HL-60 (cell line): ENCODE measurements around the gene LRRC8D.
A peak's percentile ranks its signal among the peaks of the same experiment; 100 is the strongest.

Experiments used
- DNase-seq, 2 experiments: peaks; one replicate each; pipeline ENCODE4 v3.0.0-alpha.2; 2010 to 2020; ENCODE audit warnings: low read depth in 1 of 2, low spot score in 1 of 2
- H3K27ac ChIP-seq: fragments of 250-450 bp; sonication (Bioruptor Pico); replicated peaks from 2 replicates; pipeline ENCODE4 v1.5.1; 2020; ENCODE audit warnings: mild to moderate bottlenecking, moderate library complexity
- H3K27me3 ChIP-seq: fragments of 250-450 bp; sonication (Bioruptor Pico); 2 replicates; pipeline ENCODE4 v1.5.1; 2021; ENCODE audit warnings: mild to moderate bottlenecking, moderate library complexity; ENCODE audit not compliant: insufficient read depth, poor library complexity, severe bottlenecking
- H3K4me3 ChIP-seq: replicated peaks from 2 replicates; pipeline ENCODE4 v1.5.1; 2011; ENCODE audit warnings: mild to moderate bottlenecking, control low read depth, low read length; ENCODE audit not compliant: insufficient read depth
- GABPA ChIP-seq: IDR thresholded peaks from 2 replicates; pipeline ENCODE4 v1.6.1; 2012; ENCODE audit warnings: low read depth
- POLR2AphosphoS5 ChIP-seq: IDR thresholded peaks from 2 replicates; pipeline ENCODE4 v1.6.1; 2012; ENCODE audit warnings: low read depth
- SPI1 ChIP-seq: IDR thresholded peaks from 2 replicates; pipeline ENCODE4 v1.6.1; 2012; ENCODE audit warnings: low read depth, mild to moderate bottlenecking, borderline replicate concordance
- TF ChIP-seq, protein P1 (sequence below): IDR thresholded peaks from one replicate; pipeline ENCODE4 v1.5.1; 2011; ENCODE audit warnings: low read length, control low read depth, inconsistent platforms; ENCODE audit not compliant: insufficient read depth
- TF ChIP-seq, protein P2 (sequence below): IDR thresholded peaks from 2 replicates; pipeline ENCODE4 v1.6.1; 2012; ENCODE audit warnings: low read depth; ENCODE audit not compliant: insufficient replicate concordance

LRRC8D gene

GRCh38 chr1:89881415-89882058 lies 60.7 kb downstream of the LRRC8D start:
- Histone ChIP-seq H3K27ac (no peak overlapping the region), H3K27me3 (no peaks in the 10 kb centered on the region), H3K4me3 (no peak overlapping the region)
- DNase-seq, result peak in 1 of 2 experiments; percentile 14
- TF ChIP-seq GABPA (no peak), POLR2AphosphoS5 (no peak), SPI1 (peak; percentile 31; the same call in 1 of the 2 replicates)
- TF ChIP-seq, protein P1, sequence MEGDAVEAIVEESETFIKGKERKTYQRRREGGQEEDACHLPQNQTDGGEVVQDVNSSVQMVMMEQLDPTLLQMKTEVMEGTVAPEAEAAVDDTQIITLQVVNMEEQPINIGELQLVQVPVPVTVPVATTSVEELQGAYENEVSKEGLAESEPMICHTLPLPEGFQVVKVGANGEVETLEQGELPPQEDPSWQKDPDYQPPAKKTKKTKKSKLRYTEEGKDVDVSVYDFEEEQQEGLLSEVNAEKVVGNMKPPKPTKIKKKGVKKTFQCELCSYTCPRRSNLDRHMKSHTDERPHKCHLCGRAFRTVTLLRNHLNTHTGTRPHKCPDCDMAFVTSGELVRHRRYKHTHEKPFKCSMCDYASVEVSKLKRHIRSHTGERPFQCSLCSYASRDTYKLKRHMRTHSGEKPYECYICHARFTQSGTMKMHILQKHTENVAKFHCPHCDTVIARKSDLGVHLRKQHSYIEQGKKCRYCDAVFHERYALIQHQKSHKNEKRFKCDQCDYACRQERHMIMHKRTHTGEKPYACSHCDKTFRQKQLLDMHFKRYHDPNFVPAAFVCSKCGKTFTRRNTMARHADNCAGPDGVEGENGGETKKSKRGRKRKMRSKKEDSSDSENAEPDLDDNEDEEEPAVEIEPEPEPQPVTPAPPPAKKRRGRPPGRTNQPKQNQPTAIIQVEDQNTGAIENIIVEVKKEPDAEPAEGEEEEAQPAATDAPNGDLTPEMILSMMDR, result no peak
- TF ChIP-seq, protein P2, sequence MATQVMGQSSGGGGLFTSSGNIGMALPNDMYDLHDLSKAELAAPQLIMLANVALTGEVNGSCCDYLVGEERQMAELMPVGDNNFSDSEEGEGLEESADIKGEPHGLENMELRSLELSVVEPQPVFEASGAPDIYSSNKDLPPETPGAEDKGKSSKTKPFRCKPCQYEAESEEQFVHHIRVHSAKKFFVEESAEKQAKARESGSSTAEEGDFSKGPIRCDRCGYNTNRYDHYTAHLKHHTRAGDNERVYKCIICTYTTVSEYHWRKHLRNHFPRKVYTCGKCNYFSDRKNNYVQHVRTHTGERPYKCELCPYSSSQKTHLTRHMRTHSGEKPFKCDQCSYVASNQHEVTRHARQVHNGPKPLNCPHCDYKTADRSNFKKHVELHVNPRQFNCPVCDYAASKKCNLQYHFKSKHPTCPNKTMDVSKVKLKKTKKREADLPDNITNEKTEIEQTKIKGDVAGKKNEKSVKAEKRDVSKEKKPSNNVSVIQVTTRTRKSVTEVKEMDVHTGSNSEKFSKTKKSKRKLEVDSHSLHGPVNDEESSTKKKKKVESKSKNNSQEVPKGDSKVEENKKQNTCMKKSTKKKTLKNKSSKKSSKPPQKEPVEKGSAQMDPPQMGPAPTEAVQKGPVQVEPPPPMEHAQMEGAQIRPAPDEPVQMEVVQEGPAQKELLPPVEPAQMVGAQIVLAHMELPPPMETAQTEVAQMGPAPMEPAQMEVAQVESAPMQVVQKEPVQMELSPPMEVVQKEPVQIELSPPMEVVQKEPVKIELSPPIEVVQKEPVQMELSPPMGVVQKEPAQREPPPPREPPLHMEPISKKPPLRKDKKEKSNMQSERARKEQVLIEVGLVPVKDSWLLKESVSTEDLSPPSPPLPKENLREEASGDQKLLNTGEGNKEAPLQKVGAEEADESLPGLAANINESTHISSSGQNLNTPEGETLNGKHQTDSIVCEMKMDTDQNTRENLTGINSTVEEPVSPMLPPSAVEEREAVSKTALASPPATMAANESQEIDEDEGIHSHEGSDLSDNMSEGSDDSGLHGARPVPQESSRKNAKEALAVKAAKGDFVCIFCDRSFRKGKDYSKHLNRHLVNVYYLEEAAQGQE, result no peak

DNA sequence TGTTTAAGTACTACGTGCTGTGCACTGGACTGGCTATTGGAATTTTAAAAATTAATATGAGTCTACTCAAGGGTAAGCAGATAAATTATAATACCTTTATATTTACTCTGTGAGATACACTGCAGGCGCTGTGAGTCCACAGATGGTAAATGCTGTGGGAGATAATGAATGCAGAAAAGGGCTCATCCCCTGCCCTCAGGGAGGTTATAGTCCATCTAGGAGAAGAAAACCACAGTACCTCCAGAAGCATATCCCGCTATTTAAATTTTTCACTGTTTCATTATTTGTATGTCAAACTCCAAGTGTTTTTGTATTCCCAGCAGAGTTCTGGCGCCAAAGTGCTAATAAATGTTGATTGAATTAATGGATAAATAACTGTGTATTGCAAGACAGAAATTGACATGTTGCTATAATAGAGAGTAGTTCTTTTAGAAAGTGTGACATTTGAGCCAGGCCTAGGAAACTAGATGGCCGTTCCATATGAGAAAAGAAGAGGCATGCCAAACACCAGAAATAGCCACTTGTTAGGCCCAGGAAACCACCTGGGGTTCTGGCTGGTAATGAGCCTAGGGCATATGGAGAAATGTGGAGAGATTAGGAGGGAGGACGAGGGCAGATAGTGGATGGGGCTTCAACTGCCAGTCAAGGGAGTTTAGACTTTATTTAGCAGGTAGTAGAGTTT lies 61.7 kb downstream of the LRRC8D start:
- no peak overlapping the region for H3K27ac ChIP-seq
- no peak overlapping the region for H3K4me3 ChIP-seq
- TF ChIP-seq, protein P2, result no peak
- no peak for TF ChIP-seq SPI1
- TF ChIP-seq, protein P1, result no peak
- no peak for TF ChIP-seq GABPA
- TF ChIP-seq POLR2AphosphoS5, result no peak
- no peak for DNase-seq
- H3K27me3 ChIP-seq, result no peaks in the 10 kb centered on the region

GRCh38 chr1:89883030-89883379 lies 62.2 kb downstream of the LRRC8D start:
- no peak overlapping the region for H3K4me3 ChIP-seq
- no peaks in the 10 kb centered on the region for H3K27me3 ChIP-seq
- TF ChIP-seq GABPA (no peak), POLR2AphosphoS5 (no peak), SPI1 (no peak)
- TF ChIP-seq, protein P2, result no peak
- TF ChIP-seq, protein P1, result no peak
- H3K27ac ChIP-seq, result no peak overlapping the region
- DNase-seq, result no peak
